HG03135 (cell line): ENCODE measurements around the gene ARNT2.

Source experiments
- ATAC-seq: cut with Tn5 transposase; IDR thresholded peaks from one replicate; pipeline ENCODE4 v1.9.1; 2021; ENCODE audit warnings: mild to moderate bottlenecking, moderate library complexity; ENCODE audit not compliant: unreplicated experiment

Gene ARNT2

DNA sequence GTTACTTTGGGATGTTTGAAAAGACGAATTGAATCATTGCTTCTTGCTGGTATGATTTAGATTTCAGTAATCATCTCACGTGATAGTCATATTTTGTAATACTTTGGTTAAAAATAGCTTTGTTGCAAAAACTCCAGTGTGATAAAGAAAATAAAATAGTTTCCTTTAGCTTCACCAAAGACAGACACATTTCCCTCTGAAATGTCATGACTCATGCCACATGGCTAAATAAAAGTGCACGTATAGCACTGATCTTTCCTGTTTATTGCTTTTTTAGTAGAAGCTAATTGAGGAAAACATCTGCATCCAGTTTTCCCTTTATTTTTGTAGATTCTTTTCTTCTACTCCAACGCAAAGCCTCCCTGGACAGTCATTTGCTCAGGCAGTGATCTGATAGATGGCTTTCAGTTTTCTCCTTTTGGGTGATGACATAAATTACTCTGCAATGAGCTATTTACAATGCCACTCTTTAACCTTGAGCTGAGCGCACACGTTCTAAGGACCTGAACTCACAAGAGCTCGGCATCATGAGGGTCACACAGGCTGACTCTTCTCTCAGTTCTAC lies 84.9 kb downstream of the ARNT2 start:
- no peak for ATAC-seq

- no peak for ATAC-seq
Measured at GRCh38 chr15:80490431-80490990, 86.3 kb downstream of the ARNT2 start.

DNA sequence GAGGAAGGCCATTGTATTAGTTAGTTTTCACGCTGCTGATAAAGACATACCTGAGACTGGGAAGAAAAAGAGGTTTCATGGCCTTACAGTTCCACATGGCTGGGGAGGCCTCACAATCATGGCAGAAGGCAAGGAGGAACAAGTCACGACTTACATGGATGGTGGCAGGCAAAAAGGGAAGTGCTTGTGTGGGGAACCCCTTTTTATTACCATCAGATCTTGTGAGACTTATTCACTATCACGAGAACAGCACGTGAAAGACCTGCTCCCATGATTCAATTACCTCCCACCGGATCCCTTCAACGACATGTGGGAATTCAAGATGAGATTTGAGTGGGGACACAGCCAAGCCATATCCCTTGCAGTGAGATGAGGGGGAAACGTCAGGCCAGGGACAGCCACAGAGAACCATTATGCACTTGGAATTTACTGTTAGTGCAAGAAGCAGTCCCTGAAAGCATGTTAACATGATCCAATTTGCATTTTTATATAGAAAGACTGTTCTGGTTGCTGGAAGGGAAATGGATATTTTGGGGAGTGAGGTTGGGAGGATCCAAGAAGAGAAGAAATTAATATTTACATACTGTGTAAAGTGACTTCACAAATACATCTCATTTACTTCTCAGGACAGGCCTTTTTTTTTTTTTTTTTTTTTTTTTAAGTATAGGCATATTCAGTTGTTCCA lies 87.1 kb downstream of the ARNT2 start:
- no peak for ATAC-seq

DNA sequence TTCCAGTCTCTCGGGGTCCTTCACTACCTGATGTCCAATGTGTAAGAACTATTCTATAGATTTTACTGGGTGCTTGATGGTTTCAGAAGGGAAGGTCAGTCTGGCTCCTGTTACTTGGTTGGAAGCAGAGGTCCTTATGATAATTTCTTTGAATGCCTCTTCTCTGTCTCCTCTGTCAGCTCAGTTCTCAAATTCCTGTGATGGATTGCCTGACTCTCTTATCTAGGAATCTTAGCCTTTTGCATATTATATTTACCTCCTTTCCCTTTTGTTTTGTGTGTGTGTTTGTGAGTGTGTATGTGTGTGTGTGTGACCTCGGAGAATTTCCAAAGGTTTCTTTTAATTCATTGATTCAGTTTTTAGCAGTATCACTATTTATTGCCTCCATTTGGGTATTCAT lies 88.2 kb downstream of the ARNT2 start:
- no peak for ATAC-seq

DNA sequence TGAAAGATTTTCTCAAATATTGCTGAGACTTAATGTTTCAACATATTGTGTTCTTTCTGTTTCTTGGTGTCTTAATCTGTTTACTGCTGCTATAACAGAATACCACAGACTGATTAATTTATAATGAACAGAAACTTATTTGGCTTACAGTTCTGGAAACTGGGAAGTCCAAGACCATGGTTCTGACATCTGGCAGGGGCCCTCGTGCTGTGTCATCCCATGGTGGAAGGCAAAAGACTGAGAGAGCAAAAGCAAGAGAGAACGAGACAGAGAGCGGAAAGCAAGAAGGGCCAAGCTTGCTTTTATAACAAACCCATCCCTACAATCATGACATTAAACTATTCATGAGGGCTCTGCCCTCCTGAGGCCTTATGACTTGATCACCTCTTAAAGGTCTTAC lies 88.7 kb downstream of the ARNT2 start:
- no peak for ATAC-seq

- no peak for ATAC-seq
Measured at GRCh38 chr15:80494351-80494751, 90.2 kb downstream of the ARNT2 start.

- no peak for ATAC-seq
Measured at GRCh38 chr15:80494756-80495155, 90.6 kb downstream of the ARNT2 start.

- no peak for ATAC-seq
Measured at GRCh38 chr15:80495401-80495942, 91.3 kb downstream of the ARNT2 start.

- no peak for ATAC-seq
Measured at GRCh38 chr15:80496096-80496495, 91.9 kb downstream of the ARNT2 start.

DNA sequence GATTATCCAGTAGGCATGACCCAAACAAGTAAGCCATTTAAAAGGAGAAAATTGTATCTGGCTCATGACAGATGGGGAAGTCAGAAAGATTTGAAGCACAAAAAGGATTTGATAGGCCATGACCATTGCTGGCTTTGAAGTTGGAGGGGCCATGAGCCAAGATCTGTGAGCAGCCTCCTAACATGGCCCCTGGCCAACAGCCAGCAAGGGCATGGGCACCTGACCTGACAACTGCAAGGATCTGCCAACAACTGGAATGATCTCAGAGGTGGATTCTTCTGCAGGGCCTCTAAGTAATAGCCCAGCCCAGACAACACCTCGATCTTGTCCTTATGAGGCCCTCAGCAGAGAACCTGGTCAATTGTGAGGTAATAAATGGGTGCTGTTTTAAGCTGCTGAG lies 93.0 kb downstream of the ARNT2 start:
- no peak for ATAC-seq

- no peak for ATAC-seq
Measured at GRCh38 chr15:80498652-80499051, 94.5 kb downstream of the ARNT2 start.

DNA sequence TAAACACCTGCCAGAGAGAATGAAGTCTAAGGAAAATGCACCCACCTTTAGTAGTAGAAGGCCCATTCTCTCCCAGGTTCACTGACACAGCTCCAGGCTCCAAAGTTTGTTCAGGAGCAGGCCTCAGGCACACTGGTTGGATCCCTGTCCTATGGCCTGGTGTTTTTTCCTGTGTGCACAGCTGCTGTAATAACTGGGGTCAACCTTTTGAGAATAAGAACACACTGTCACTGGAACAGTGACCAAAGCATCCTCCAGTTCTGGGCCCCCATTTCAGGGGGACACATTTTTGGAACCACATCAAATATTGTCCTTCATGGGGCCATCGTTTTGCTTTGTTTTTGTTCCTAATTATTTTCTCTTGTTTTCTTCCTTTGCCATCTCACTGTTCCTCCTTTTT lies 95.8 kb downstream of the ARNT2 start:
- ATAC-seq = no peak

DNA sequence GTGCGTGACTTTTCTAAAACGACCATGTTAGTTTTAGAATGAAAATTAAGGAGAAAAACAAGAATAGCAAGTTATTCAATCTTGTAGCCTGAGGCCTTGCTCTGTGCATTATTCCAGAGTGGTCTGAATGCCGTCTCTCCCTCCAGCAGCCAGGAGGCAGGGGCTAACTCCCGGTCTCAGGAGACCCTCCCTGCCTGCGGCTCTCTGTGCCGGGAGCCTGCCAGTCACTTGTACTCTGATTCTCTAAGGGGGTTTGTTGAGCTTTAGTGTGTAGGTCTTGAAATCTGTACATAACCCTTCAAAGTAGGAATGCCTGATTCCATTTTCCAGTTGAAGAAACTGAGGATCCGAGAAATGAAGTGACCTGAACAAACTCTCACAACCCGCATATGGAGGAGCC lies 97.3 kb downstream of the ARNT2 start:
- ATAC-seq = no peak

DNA sequence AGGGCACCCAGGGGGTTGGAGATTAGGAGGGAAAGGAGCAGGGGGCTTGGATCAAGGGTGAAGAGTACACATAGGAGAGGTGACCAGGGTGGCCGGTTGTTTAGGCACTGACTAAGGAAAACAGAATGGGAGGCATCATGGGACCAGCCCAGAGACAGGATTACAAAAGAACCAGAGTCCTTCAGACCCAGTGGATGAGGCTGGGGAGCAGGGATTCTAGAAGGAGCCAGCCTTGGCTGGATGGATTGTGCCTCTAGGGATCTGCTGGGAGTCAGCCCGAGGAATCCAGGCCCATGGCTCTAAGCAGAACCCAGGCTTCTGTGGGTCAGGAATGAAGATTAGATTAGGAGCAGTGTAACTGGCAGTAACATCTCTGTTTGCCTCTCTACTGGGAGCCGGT lies 98.6 kb downstream of the ARNT2 start:
- ATAC-seq = no peak

GRCh38 chr15:80503319-80503952 lies 99.3 kb downstream of the ARNT2 start:
- no peak for ATAC-seq

DNA sequence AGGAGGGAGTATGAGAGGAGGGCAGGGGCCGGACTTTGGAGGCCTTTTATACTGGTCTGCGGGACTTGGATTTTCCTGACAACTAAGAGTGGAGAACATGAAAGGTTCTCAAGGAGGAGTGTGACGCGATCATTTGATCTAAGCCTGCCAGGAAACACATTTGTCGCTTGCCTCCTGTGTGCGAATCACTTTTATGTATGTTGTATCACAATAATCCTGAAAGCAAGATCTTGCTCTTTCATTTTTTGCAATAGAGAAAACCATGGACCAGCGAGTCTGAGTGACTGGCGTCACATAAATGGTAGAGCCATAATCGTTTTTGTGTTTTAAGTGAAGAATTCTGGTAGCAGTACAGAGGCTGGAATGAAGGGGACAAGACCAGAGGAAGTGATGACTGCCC lies 100.7 kb downstream of the ARNT2 start:
- ATAC-seq = no peak

DNA sequence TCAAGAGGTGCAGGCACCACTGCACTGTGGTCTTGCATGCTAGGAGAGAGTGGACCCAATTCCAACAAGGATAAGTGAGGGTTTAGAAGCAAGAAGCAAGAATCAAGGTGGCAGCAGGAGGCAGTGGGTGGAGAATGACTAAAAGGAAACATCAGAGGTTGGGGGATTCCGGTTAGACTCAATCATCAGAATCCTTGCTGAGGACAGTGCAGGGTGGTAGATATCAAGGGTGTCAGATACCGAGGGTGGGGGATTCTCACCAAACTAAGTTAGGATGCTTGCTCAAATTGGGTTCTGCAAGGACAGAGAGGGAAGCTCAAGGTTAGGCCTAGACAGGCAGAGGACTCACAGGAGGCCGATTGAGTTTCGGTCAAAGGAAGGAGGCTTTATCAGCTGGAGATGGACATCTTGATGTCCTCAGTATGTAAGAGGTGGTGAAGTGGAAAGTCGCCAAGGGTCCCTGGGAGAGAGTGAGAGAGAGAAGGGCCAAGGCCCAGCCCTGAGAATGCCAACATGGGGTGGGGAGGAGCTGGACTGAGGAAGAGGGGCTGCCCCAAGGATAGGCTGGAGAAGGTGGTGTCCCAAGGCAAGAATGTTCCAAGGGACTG lies 102.2 kb downstream of the ARNT2 start:
- no peak for ATAC-seq

GRCh38 chr15:80507131-80507530 lies 102.9 kb downstream of the ARNT2 start:
- no peak for ATAC-seq

- no peak for ATAC-seq
Measured at GRCh38 chr15:80507638-80508316, 103.6 kb downstream of the ARNT2 start.

GRCh38 chr15:80508783-80509182 lies 104.6 kb downstream of the ARNT2 start:
- ATAC-seq = no peak

DNA sequence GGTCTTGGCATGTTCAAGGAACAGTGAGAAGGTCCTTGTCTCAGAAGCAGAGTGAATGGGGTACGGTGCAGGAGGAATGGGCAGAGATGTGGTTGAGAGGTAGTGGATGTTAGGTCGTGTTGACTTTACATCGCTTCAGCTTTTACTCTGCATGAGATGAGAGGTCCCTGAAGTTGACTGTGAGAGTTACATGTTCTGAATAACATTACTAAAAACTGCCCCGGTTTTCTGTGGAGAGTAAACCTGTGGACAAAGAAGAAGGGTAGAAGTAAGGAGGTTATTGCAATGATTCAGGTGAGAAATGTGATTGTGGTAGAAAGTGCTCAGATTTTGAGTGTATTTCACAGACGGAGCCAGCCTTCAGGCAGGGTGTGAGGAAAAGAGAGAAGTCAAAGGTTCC lies 105.6 kb downstream of the ARNT2 start:
- ATAC-seq = no peak
